Brain pericyte (primary cell): ENCODE data around the gene FAM118A.
A peak's percentile ranks its signal among the peaks of the same experiment; 100 is the strongest.
"Not testable (repeated sequence)": the region's sequence is repeated elsewhere in the genome, so short reads cannot be mapped to it uniquely, and the experiment has no call there.

Experiments
- DNase-seq: peaks from one replicate; pipeline ENCODE4 v3.0.0-alpha.2; 2012; ENCODE audit warnings: low read depth, low spot score

Gene FAM118A

DNA sequence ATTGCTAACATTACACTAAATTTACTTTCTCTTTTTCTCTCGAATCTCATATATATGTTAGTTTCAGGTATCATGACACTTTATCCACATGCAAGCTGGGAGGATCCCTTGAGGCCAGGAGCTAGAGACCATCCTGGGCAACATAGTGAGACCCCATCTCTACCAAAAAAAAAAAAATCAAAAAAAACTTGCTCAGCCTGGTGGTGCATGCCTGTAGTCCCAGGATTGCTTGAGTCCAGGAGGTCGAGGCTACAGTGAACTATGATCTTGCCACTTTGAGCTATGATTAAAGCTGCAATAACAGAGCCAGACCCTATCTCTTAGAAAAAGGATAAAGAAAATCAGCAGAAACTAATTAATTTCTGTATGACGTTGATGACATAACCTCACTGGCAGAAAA lies 28.7 kb upstream of the FAM118A start:
- no peak for DNase-seq

- DNase-seq = no peak
Observed at GRCh38 chr22:45284705-45285262, 24.9 kb upstream of the FAM118A start, which contains the start of gene UPK3A. Gene UPK3A (plus strand): TSS chr22:45284949. CDS start chr22:45285014, 65 bp downstream.

- DNase-seq = no peak
Observed at GRCh38 chr22:45285263-45286058, 24.3 kb upstream of the FAM118A start.

DNA sequence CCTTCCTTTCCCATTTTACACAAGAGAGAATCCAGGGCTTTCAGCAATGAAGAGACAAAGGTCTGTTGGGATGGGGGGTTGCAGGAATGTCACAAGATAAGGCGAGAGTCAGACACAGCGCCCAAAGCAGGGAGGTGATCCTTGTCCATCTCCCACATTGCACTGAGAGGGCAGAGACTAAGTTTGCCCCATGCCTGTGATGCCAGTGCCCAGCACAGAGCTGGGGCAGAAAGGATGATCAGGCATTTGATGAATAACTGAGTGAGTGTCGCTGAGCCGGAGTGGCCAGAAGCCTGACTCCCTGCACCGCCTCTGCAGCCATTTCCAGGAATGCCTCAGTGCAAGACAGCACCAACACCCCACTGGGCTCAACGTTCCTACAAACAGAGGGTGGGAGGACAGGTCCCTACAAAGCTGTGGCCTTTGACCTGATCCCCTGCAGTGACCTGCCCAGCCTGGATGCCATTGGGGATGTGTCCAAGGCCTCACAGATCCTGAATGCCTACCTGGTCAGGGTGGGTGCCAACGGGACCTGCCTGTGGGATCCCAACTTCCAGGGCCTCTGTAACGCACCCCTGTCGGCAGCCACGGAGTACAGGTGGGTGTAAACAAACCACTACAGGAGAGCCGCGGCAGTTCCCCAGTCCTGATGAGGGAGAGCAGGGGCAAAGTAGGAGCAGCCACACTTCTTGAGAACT lies 22.7 kb upstream of the FAM118A start:
- DNase-seq = no peak

DNA sequence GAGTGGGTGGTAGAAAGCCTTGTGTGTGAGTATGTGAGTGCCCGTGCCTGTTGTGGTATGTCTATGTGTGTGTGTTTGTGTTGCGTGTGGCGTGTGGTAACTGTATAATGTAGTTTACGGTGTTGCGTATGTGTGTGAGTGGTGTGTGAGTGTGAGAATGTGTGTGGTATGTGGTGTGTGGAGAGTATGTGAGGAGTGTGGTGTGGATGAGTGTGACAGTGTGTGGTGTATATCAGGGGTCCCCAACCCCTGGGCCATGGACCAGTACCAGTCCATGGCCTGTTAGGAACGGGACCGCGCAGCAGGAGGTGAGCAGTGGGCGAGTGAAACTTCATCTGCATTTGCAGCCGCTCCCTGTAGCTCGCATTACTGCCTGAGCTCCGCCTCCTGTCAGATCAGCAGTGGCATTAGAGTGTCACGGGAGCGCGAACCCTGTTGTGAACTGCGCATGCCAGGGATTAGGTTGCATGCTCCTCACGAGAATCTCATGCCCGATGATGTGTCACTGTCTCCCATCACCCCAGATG lies 19.3 kb upstream of the FAM118A start:
- DNase-seq = peak; percentile 60

- no peak for DNase-seq
Observed at GRCh38 chr22:45291061-45291930, 18.4 kb upstream of the FAM118A start.

DNA sequence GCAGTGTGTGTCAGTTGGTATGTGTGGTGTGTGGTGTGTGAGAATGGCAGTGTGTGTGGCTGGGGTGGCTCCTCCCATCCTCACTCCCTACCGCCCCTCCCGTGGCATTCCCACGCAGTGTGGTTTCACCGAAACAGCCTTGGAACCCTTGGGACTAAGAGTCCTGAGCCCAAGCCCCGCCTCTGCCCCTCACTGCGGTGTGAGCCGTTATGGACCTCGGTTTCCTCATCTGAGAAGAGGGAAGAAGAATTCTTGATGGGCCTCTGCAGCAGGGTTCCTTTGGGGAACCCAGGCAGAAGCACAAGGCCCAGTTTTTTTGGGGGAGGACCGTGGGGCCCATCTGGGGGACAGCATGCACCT lies 17.8 kb upstream of the FAM118A start:
- no peak for DNase-seq

DNA sequence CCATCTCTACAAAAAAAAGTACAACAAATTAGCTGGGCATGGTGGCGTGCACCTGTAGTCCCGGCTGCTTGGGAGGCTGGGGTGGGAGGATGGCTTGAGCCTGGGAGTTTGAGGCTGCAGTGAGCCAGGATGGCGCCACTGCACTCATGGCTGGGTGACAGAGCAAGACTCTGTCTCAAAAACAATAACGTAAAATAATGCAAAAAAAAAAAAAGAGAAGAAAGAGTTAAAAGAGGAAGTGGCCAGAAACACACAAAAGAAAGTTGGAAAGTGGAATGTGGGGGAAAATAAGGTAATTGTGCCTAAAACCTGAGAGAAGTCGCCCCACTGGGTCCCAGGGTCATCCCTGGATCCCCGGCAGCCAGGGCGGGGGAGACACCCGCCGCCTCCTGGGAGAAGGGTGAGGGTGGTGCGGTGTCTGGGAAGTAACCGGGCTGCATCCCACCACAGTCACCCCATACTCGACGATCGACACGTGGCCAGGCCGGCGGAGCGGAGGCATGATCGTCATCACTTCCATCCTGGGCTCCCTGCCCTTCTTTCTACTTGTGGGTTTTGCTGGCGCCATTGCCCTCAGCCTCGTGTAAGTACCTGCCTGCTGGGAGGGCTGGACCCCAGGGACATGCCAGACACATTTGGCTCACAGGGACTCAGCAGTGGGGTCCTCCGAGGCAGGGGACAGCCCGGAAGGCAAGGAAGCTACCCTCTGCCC lies 16.8 kb upstream of the FAM118A start:
- DNase-seq = no peak

DNA sequence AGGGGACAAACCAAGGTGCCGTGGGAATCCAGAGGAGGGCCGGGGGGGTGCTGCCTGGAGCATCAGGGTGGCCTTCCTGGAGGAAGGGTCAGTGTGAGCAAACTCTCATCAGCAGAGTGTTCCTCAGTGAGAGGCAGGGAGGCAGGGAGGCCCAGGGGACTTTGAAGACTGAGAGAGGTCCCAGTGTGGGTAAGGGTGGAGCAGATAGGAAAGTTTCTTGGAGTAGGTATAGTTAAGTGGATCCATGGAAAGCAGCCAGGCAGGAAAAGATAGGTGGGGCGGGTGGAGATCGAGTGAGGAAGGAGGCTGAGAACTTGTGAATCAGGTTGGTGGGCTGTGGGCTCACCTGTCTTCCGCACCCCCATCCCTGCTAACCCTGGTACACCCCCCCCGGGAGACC lies 15.7 kb upstream of the FAM118A start:
- no peak for DNase-seq

DNA sequence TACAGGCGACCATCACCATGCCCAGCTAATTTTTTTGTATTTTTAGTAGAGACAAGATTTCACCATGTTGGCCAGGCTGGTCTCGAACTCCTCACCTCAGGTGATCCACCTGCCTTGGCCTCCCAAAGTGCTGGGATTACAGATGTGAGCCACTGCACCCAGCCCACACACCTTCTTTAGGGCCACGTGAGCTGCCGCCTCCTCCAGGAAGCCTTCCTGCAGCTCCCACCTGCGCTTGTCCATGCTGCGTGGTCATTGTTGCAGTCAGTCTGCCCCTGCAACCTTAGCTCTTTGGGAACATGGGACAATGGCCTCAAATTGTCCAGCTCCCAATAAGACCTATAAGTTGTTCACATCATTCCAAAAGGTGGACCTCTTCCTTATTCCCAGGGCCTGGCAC lies 14.7 kb upstream of the FAM118A start:
- DNase-seq = not testable (repeated sequence)

DNA sequence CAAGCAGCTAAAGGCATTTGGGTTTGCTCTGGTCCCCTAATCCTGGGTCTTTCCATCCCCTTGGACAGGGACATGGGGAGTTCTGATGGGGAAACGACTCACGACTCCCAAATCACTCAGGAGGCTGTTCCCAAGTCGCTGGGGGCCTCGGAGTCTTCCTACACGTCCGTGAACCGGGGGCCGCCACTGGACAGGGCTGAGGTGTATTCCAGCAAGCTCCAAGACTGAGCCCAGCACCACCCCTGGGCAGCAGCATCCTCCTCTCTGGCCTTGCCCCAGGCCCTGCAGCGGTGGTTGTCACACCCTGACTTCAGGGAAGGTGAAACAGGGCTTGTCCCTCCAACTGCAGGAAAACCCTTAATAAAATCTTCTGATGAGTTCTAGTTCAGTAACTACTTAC lies 14.2 kb upstream of the FAM118A start:
- DNase-seq = no peak

- no peak for DNase-seq
Observed at GRCh38 chr22:45296628-45297297, 13.0 kb upstream of the FAM118A start.

DNA sequence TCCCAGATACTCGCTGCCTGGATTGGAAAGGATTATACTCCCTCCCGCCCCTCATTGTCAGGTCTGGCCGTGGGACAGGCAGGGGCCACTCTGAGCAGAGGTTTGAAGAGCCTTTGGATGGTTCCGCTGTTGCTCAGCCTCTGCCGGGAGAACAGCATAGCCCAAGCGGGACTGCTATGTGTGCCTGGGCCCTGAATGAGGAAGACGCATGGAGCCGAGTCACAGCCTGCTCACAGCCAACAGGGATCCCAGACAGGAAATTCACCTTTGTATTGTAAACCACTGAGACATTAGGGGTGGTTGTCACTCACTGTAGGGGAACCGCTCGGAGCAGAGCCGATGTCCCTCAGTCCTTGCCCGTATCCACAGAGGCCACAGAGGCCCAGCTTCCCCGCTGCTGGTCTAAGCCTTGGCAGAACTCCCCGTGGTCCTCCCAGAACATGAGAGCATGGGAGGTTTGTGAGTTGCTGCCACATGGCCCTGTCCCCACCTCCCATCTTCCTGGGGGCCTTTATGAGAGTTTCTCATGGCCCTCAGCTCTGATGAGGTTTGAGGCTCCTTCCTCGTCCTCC lies 10.7 kb upstream of the FAM118A start:
- DNase-seq = no peak

GRCh38 chr22:45302751-45303150 lies 7.0 kb upstream of the FAM118A start:
- DNase-seq = no peak

GRCh38 chr22:45303181-45303580 lies 6.6 kb upstream of the FAM118A start:
- no peak for DNase-seq

GRCh38 chr22:45304971-45305370 lies 4.8 kb upstream of the FAM118A start:
- DNase-seq = no peak

DNA sequence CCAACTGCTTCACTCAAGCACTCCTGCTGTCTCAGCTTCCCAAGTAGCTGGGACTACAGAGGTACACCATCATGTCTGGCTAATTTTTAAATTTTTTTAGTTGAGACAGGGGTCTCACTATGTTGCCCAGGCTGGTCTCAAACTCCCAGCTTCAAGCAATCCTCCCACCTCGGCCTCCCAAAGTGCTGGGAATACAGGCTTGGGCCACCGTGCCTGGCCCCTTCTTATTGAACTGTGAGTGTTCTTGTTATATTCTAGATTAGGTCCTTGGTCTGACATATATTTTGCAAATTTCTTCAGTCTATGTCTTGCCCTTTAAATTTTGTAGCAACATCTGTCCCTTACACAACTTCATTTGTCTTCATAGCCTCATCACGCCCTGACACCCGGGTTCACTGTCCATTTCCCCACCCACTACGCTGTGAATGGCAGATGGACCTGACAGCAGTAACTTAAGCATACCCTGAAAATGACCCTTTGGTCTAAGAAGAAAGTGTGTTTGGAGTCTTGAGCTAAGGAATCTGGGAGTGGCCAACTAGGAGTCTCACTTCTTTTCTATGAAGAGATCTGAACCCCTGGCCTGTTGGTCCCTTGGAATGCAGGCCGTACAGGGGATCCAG lies 4.2 kb upstream of the FAM118A start:
- DNase-seq = no peak

- DNase-seq = no peak
Observed at GRCh38 chr22:45306139-45306538, 3.6 kb upstream of the FAM118A start.

GRCh38 chr22:45308391-45308956 lies 1.3 kb upstream of the FAM118A start:
- no peak for DNase-seq
